ENCODE measurements around the gene LZTFL1. TPM values are rescaled to one million over a fixed set of nuclear protein-coding genes. Genes with fewer than 3 reads are reported as not detected.
A peak's percentile ranks its signal among the peaks of the same experiment; 100 is the strongest.

Gene LZTFL1
- total RNA-seq, 1 experiment from 2014 or later, result 21.0 TPM

DNA sequence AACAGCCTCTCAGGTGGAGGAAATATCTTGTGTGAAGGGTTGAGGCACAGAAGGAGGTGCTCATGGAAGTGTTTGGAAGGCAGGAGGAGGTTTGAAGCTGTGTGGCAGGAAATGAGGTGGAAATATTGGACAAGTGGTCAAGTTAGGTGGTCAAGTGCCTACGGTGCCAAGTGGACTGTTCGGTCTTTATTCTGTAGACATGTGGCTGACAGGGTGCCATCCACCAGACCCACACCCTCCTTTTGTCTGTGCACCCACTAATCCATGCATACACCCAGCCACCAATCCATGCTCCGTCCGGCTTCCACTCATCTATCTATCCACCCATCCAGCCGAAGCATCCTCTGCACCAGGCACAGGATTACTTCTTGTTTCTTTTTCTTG lies 47.8 kb downstream of the LZTFL1 start:
- ChIA-PET RAD21 (ENCODE audit: low non-redundant PET in 1 of 2, low total read pairs in 2 of 2, uncharacterized antibody in 2 of 2, unreplicated experiment in 2 of 2) (no interaction called here), CTCF (no interaction called here), POLR2A (no interaction called here)
- Histone ChIP-seq H3K36me3 (ENCODE audit: control insufficient read depth in 1 of 2, insufficient read depth in 2 of 2, low read length in 2 of 2) (no peaks in the 10 kb centered on the region), H3K79me2 (ENCODE audit: insufficient read depth, low read length) (no peaks in the 10 kb centered on the region), H3K27me3 (ENCODE audit: insufficient read depth, low read length) (no peaks in the 10 kb centered on the region), H3K9me2 (ENCODE audit: insufficient read depth) (no peaks in the 10 kb centered on the region), H3K4me2 (ENCODE audit: low read length) (peak overlapping the region; percentile 38; the same call in 1 of the 2 replicates), H3K9me3 (ENCODE audit: control insufficient read depth in 1 of 2, insufficient read depth in 1 of 2, low read depth in 1 of 2, low read length in 2 of 2) (no peaks in the 10 kb centered on the region), H4K20me1 (ENCODE audit: insufficient read depth) (no peaks in the 10 kb centered on the region), H2AFZ (ENCODE audit: low read depth, low read length, poor library complexity, severe bottlenecking) (peak overlapping the region; percentile 33), H3K4me1 (ENCODE audit: control insufficient read depth in 1 of 2, insufficient read depth in 2 of 2, low read length in 2 of 2) (peaks cover 3 to 17% of the 10 kb centered on the region in 2 experiments; a peak in 2 of 4 replicates), H3K4me3 (replicated peaks in 1 of 2; ENCODE audit: low read depth in 1 of 2, low read length in 2 of 2) (no peak overlapping the region), H3K27ac (ENCODE audit: low read depth, low read length) (no peak overlapping the region), H3K9ac (ENCODE audit: low read length) (no peak overlapping the region)
- ATAC-seq (peak; percentile 1; the same call in 1 of the 2 replicates), DNase-seq (ENCODE audit: low read depth, low spot score) (no peak)
- intact Hi-C loops (cut with micrococcal nuclease), result no loop called here
- no TSS peak for BruUV-seq (replicated peaks)
- TF ChIP-seq FOSL1 (IDR thresholded peaks at IDR 0.05; ENCODE audit: low read depth) (no peak), ELF1 (IDR thresholded peaks at IDR 0.05; ENCODE audit: borderline replicate concordance, low read depth) (no peak), SIN3A (IDR thresholded peaks at IDR 0.05; ENCODE audit: low read depth) (no peak), EZH2 (IDR thresholded peaks at IDR 0.05) (no peak)
- TF ChIP-seq, protein P1, sequence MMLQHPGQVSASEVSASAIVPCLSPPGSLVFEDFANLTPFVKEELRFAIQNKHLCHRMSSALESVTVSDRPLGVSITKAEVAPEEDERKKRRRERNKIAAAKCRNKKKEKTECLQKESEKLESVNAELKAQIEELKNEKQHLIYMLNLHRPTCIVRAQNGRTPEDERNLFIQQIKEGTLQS (IDR thresholded peaks at IDR 0.05), result no peak

DNA sequence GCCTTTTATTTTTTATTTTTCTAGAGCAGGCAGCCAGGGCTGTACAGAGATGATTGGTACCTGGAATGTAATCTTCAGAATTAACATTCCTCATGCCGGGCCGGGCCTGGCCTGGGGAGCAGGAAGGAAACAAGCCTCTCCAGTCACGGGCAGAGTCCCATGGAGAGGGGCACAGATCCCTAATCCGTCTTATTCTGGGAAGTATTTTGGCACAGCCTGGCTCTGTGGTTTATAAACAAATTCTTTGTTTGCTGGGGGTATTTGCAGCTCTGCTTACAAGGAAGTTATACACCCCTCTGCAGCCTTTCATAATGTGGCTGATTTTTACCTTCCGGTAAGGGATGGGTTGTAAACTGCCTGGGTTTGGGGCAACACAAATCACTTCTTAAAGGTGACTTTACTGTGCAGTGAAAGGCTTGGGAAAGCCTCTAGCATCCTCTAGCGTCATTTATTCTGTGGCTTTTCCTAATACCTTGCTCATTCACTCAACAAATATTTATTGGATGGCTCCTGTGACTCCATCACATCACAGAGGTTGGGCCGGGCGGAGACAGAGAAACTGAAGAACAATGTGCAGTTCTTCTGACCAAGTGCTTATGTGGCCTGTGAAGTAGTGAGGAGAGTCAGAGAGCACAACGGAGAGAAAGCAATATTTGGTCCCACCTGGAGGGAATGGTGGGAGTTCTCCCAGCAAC lies 48.3 kb downstream of the LZTFL1 start:
- H3K27me3 ChIP-seq (ENCODE audit: insufficient read depth, low read length), result no peaks in the 10 kb centered on the region
- no TSS peak for BruUV-seq (replicated peaks)
- intact Hi-C loops (cut with micrococcal nuclease), result no loop called here
- H3K4me2 ChIP-seq (ENCODE audit: low read length), result peak overlapping the region; percentile 38; the same call in 1 of the 2 replicates
- peak; percentile 60 for ATAC-seq
- CTCF ChIA-PET, result no interaction called here
- TF ChIP-seq, protein P2, sequence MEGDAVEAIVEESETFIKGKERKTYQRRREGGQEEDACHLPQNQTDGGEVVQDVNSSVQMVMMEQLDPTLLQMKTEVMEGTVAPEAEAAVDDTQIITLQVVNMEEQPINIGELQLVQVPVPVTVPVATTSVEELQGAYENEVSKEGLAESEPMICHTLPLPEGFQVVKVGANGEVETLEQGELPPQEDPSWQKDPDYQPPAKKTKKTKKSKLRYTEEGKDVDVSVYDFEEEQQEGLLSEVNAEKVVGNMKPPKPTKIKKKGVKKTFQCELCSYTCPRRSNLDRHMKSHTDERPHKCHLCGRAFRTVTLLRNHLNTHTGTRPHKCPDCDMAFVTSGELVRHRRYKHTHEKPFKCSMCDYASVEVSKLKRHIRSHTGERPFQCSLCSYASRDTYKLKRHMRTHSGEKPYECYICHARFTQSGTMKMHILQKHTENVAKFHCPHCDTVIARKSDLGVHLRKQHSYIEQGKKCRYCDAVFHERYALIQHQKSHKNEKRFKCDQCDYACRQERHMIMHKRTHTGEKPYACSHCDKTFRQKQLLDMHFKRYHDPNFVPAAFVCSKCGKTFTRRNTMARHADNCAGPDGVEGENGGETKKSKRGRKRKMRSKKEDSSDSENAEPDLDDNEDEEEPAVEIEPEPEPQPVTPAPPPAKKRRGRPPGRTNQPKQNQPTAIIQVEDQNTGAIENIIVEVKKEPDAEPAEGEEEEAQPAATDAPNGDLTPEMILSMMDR (IDR thresholded peaks at IDR 0.05 in 2 of 3, conservative IDR thresholded peaks at IDR 0.05 in 1 of 3; ENCODE audit: borderline replicate concordance in 1 of 3, insufficient read depth in 1 of 3, low read depth in 2 of 3, low read length in 2 of 3), result 0 out of 6 replicates have a peak, but pooled peaks of 1 of the 3 experiments have one; percentile 9
- TF ChIP-seq SP1 (IDR thresholded peaks at IDR 0.05; ENCODE audit: low read depth) (no peak), RAD21 (IDR thresholded peaks at IDR 0.05; ENCODE audit: low read depth) (peak; percentile 50)
- no peaks in the 10 kb centered on the region for H3K9me3 ChIP-seq (ENCODE audit: control insufficient read depth in 1 of 2, insufficient read depth in 1 of 2, low read depth in 1 of 2, low read length in 2 of 2)
- no peaks in the 10 kb centered on the region for H4K20me1 ChIP-seq (ENCODE audit: insufficient read depth)
- peaks cover 3 to 17% of the 10 kb centered on the region in 2 experiments; a peak in 2 of 4 replicates for H3K4me1 ChIP-seq (ENCODE audit: control insufficient read depth in 1 of 2, insufficient read depth in 2 of 2, low read length in 2 of 2)
- no peak overlapping the region for H3K9ac ChIP-seq (ENCODE audit: low read length)
- H3K36me3 ChIP-seq (ENCODE audit: control insufficient read depth in 1 of 2, insufficient read depth in 2 of 2, low read length in 2 of 2), result no peaks in the 10 kb centered on the region
- H3K4me3 ChIP-seq (replicated peaks in 1 of 2; ENCODE audit: low read depth in 1 of 2, low read length in 2 of 2), result no peak overlapping the region
- POLR2A ChIA-PET, result no interaction called here
- no peak overlapping the region for H3K27ac ChIP-seq (ENCODE audit: low read depth, low read length)
- DNase-seq (ENCODE audit: low read depth, low spot score), result no peak
- H3K9me2 ChIP-seq (ENCODE audit: insufficient read depth), result no peaks in the 10 kb centered on the region
- RAD21 ChIA-PET (ENCODE audit: low non-redundant PET in 1 of 2, low total read pairs in 2 of 2, uncharacterized antibody in 2 of 2, unreplicated experiment in 2 of 2), result no interaction called here
- no peaks in the 10 kb centered on the region for H3K79me2 ChIP-seq (ENCODE audit: insufficient read depth, low read length)
- H2AFZ ChIP-seq (ENCODE audit: low read depth, low read length, poor library complexity, severe bottlenecking), result peak overlapping the region; percentile 55
